ENCODE measurements around the gene KHDRBS2. TPM values are rescaled to one million over a fixed set of nuclear protein-coding genes. Genes with fewer than 3 reads are reported as not detected.

KHDRBS2 gene
- total and polyA plus RNA-seq, 2 of the 4 experiments (the other 2 are of a cell fraction), result not detected

- intact Hi-C loops (cut with micrococcal nuclease), result no loop called here
- dilution Hi-C loops (cut with HindIII; ENCODE audit: low sequenced_read_pairs, unreplicated experiment), result no loop called here
Observed at GRCh38 chr6:62037445-62037844, 248.6 kb downstream of the KHDRBS2 start.

More at GRCh38 chr6:62037445-62037844, 248.6 kb downstream of the KHDRBS2 start:
- no peak overlapping the region for H2AFZ ChIP-seq (replicated peaks; ENCODE audit: low read length, poor library complexity)
- no peaks in the 10 kb centered on the region for H3K9me1 ChIP-seq (ENCODE audit: insufficient read depth, low read length)
- no peak overlapping the region for H3K4me3 ChIP-seq (ENCODE audit: insufficient read depth, low read depth, low read length)
- no peaks in the 10 kb centered on the region for H3K36me3 ChIP-seq (ENCODE audit: control insufficient read depth, insufficient read depth, low read length)
- H4K5ac ChIP-seq (ENCODE audit: low read depth, low read length), result no peak overlapping the region
- no peak overlapping the region for H4K91ac ChIP-seq (ENCODE audit: insufficient read depth, low read depth, low read length)
- no peak overlapping the region for H3K4ac ChIP-seq (ENCODE audit: low read depth, low read length)
- H3K79me1 ChIP-seq (ENCODE audit: low read depth in 1 of 2, low read length in 2 of 2), result no peaks in the 10 kb centered on the region
- in situ Hi-C loops (cut with MboI; ENCODE audit: low sequenced_read_pairs), result no loop called here
- BruUV-seq (replicated peaks), result no TSS peak
- no peak overlapping the region for H3K9ac ChIP-seq (ENCODE audit: low read depth, low read length)
- no peak overlapping the region for H3K27ac ChIP-seq (ENCODE audit: insufficient read depth, low read length)
- no peaks in the 10 kb centered on the region for H3K4me1 ChIP-seq (ENCODE audit: control insufficient read depth, insufficient read depth, low read length)
- no peak overlapping the region for H4K8ac ChIP-seq (ENCODE audit: low read depth in 2 of 2, low read length in 2 of 2)
- H2BK120ac ChIP-seq (ENCODE audit: low read depth, low read length), result no peak overlapping the region
- H3K9me3 ChIP-seq (ENCODE audit: control insufficient read depth, insufficient read depth, low read length), result no peaks in the 10 kb centered on the region
- no peak overlapping the region for H2AK5ac ChIP-seq (ENCODE audit: low read depth, low read length)
- no CpG with 5 or more reads among the region's 2 CpGs for WGBS, 2 experiments (ENCODE audit: extremely low coverage in 2 of 2, insufficient read length in 1 of 2)
- ChIA-PET CTCF (no interaction called here), POLR2A (ENCODE audit: unreplicated experiment) (no interaction called here)
- no peak overlapping the region for H3K56ac ChIP-seq (ENCODE audit: extremely low read depth, insufficient read depth, low read length)
- ATAC-seq (ENCODE audit: low read depth), result no peak
- no peak overlapping the region for H3K14ac ChIP-seq (replicated peaks; ENCODE audit: low read depth, low read length)
- H3K27me3 ChIP-seq (ENCODE audit: control insufficient read depth, insufficient read depth, low read length), result no peaks in the 10 kb centered on the region
- DNase-seq, result no peak
- H3K18ac ChIP-seq (ENCODE audit: low read depth, low read length), result no peak overlapping the region
- no peak overlapping the region for H3K23ac ChIP-seq (ENCODE audit: low read depth, low read length)
- no peak overlapping the region for H2BK15ac ChIP-seq (ENCODE audit: low read depth, low read length)
- H2AK9ac ChIP-seq (replicated peaks; ENCODE audit: low read depth, low read length, poor library complexity), result no peak overlapping the region
- TF ChIP-seq BHLHE40 (IDR thresholded peaks at IDR 0.05; ENCODE audit: low read depth, low read length) (no peak), USF2 (IDR thresholded peaks at IDR 0.05; ENCODE audit: low read depth, low read length) (no peak), MAFK (IDR thresholded peaks at IDR 0.05; ENCODE audit: low read depth, low read length) (no peak), CEBPB (IDR thresholded peaks at IDR 0.05; ENCODE audit: low read depth, low read length) (no peak), CTCF (conservative IDR thresholded peaks at IDR 0.05; ENCODE audit: low read depth, low read length) (no peak), SMC3 (IDR thresholded peaks at IDR 0.05; ENCODE audit: low read depth, low read length) (no peak), MXI1 (IDR thresholded peaks at IDR 0.05; ENCODE audit: borderline replicate concordance, low read depth, low read length) (no peak), POLR2A (IDR thresholded peaks at IDR 0.05; ENCODE audit: low read depth, low read length) (no peak), RAD21 (IDR thresholded peaks at IDR 0.05; ENCODE audit: low read length) (no peak), MAZ (IDR thresholded peaks at IDR 0.05; ENCODE audit: borderline replicate concordance, low read depth, low read length) (no peak), CHD1 (IDR thresholded peaks at IDR 0.05; ENCODE audit: low read depth, low read length) (no peak), NFE2L2 (IDR thresholded peaks at IDR 0.05; ENCODE audit: low read depth, low read length) (no peak), FOS (IDR thresholded peaks at IDR 0.05; ENCODE audit: low read depth, low read length) (no peak)
- H2BK20ac ChIP-seq (ENCODE audit: low read depth, low read length), result no peak overlapping the region
- H4K20me1 ChIP-seq (ENCODE audit: insufficient read depth, low read length), result no peaks in the 10 kb centered on the region
- H3K4me2 ChIP-seq (ENCODE audit: low read depth, low read length), result no peak overlapping the region
- H2BK5ac ChIP-seq (ENCODE audit: low read depth, low read length, poor library complexity, severe bottlenecking), result no peak overlapping the region

All from IMR-90 (cell line).